Ovary (tissue), 9 donors: ENCODE results near the gene CEP85L. TPM values are rescaled to one million over a fixed set of nuclear protein-coding genes. Genes with fewer than 3 reads are reported as not detected.

Experiments
- DNase-seq, 5 donors: peaks; one replicate each; pipeline ENCODE4 v3.0.0-alpha.2; 2019 to 2020
- H3K27ac ChIP-seq, 2 donors: fragments of 200-600 bp; one replicate each; pipeline versions ENCODE4 v1.5.1 to v1.8.0; 2019 to 2022
- H3K27me3 ChIP-seq: fragments of 200-600 bp; one replicate; pipeline ENCODE4 v1.8.0; 2022
- H3K36me3 ChIP-seq: fragments of 200-600 bp; sonication (generic); one replicate; pipeline ENCODE4 v1.5.1; 2019
- H3K4me1 ChIP-seq: one replicate; pipeline ENCODE4 v1.8.1; 2013; ENCODE audit warnings: mild to moderate bottlenecking, moderate library complexity; ENCODE audit not compliant: insufficient read depth
- H3K4me3 ChIP-seq: fragments of 200-600 bp; sonication (generic); one replicate; pipeline ENCODE4 v1.5.1; 2017
- H3K9me3 ChIP-seq, 2 donors: fragments of 200-600 bp in 1 of 2; sonication (generic) in 1 of 2; one replicate each; pipeline versions ENCODE4 v1.5.1 to v1.8.1; 2013 to 2019; ENCODE audit warnings: mild to moderate bottlenecking in 1 of 2, moderate library complexity in 1 of 2
- EP300 ChIP-seq: sonication (generic); formaldehyde crosslinking; IDR thresholded peaks from one replicate; pipeline ENCODE4 v1.6.1; 2017; ENCODE audit warnings: antibody characterized with exemption
- POLR2A ChIP-seq: fragments of 450-650 bp; IDR thresholded peaks from one replicate; pipeline ENCODE4 v1.6.1; 2017; ENCODE audit warnings: antibody characterized with exemption, mild to moderate bottlenecking, moderate library complexity
- WGBS, 3 donors: extraction: QIAGEN DNeasy Blood & Tissue Kit in 1 of 3; methylation state at CpG; one replicate each; pipeline versions ENCODE4 v1.1.5 to v1.1.7; 2013 to 2017; 5-methylcytosine and 5-hydroxymethylcytosine counted together
- intact Hi-C, 4 donors: fragments of 100-400 bp; cut with DNase I; formaldehyde crosslinking; loops; one replicate each; pipeline versions ENCODE4 v1.11.0 to v1.15.1; 2022 to 2023
- polyA plus RNA-seq, 2 donors: library from polyadenylated mRNA; stranded (reverse); fragments of 200-250 nt in 1 of 2; fragments of 350-450 nt in 1 of 2; fragmentation: Illumina TruSeq in 1 of 2; extraction: RNeasy Lipid Tissue Mini Kit (QIAGEN cat#74804) in 1 of 2; gene quantifications; one replicate each; pipeline ENCODE4 v1.2.3, GENCODE V29; 2013 to 2014
- total RNA-seq, 7 donors: library from RNA; depleted of rRNA in 2 of 7; stranded (reverse); fragments of >200 nt in 2 of 7; fragmentation: NEBNext Ultra II Directional in 3 of 7; extraction: Animal tissue kit (Norgen Biotek cat#: 25700) in 3 of 7; gene quantifications; one replicate each; pipeline versions ENCODE4 v1.1.0 to v1.2.4, GENCODE V29; 2016 to 2023
- TF ChIP-seq, protein P1 (sequence below), 3 donors: fragments of 450-650 bp in 2 of 3; fragments of 200-600 bp in 1 of 3; IDR thresholded peaks; one replicate each; pipeline versions ENCODE4 v1.5.1 to v1.8.0; 2016 to 2022; ENCODE audit warnings: antibody characterized with exemption in 3 of 3, mild to moderate bottlenecking in 1 of 3
- donor health status: DM: no; HTN: no; CAD: no; lungs with moderate emphysema.
- donor health status: DM: no; HTN: no; CAD: no.
- donor health status: Bipolar disorder and iron deficiency.
- donor health status: DM: yes; HTN: yes; CAD: no.
- donor health status: DM: no; HTN: no; CAD: no.
- donor health status: DM: yes; HTN: yes; CAD: no.

Gene CEP85L
- total and polyA plus RNA-seq, 9 donors: 4.0 to 33.4 (median 24.3) TPM

DNA sequence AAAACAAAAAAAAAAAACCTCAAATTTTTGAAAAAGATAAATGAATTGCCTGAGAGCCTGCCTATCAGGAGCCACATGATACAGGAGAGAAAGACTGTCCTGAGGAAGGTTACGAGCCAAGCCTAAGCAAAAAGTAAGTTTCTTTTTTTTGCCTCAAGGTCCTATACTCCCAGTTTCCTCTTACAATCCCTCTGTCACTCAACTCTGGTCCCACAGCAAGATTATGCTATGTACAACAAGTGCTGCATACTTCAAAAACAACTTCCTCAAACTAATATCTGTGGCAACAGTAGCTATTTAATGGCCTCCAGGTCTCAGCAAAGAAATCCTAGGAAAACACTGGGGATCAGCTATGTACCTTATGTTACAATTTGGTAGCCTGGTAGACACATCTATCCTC, 56.5 kb downstream of the CEP85L start:
- WGBS, 3 donors: 88 to 100% (median 95%) methylated on average over 1 of the region's 1 CpG
- Histone ChIP-seq H3K4me3 (no peak overlapping the region), H3K9me3 (no peaks in the 10 kb centered on the region), H3K4me1 (peaks cover 1% of the 10 kb centered on the region), H3K27me3 (no peaks in the 10 kb centered on the region), H3K27ac (no peak overlapping the region), H3K36me3 (no peaks in the 10 kb centered on the region)
- intact Hi-C loops: no loop called here
- no peak for DNase-seq
- TF ChIP-seq EP300: no peak
- TF ChIP-seq, protein P1, sequence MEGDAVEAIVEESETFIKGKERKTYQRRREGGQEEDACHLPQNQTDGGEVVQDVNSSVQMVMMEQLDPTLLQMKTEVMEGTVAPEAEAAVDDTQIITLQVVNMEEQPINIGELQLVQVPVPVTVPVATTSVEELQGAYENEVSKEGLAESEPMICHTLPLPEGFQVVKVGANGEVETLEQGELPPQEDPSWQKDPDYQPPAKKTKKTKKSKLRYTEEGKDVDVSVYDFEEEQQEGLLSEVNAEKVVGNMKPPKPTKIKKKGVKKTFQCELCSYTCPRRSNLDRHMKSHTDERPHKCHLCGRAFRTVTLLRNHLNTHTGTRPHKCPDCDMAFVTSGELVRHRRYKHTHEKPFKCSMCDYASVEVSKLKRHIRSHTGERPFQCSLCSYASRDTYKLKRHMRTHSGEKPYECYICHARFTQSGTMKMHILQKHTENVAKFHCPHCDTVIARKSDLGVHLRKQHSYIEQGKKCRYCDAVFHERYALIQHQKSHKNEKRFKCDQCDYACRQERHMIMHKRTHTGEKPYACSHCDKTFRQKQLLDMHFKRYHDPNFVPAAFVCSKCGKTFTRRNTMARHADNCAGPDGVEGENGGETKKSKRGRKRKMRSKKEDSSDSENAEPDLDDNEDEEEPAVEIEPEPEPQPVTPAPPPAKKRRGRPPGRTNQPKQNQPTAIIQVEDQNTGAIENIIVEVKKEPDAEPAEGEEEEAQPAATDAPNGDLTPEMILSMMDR (IDR thresholded peaks at IDR 0.05): no peak
- no peak for TF ChIP-seq POLR2A

DNA sequence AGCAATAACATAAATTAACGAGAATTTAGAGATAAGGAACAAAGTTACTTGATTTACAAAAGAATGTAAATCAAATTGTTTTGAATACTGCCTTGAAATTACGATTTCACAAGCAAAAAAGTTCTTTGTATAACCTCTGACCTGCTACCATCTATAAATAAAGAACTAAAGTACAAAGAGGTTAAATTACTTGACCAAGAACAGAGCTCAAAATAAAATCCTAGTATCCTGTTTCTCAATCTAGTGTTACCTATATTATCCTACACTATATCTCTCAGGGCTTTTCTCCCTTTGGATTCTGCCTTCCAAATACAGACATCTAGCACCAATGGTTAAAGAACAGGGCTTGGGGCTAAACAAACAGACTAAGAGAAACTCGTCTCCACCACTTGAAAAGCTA, 59.5 kb downstream of the CEP85L start:
- no peak for DNase-seq
- Histone ChIP-seq H3K36me3 (no peaks in the 10 kb centered on the region), H3K4me3 (no peak overlapping the region), H3K9me3 (no peaks in the 10 kb centered on the region), H3K27ac (no peak overlapping the region), H3K4me1 (peaks cover 3% of the 10 kb centered on the region), H3K27me3 (no peaks in the 10 kb centered on the region)
- intact Hi-C loops: no loop called here
- WGBS, 3 donors: 14 to 23% (median 22%) methylated on average over 3 of the region's 3 CpGs
- TF ChIP-seq, protein P1 (IDR thresholded peaks at IDR 0.05): no peak
- no peak for TF ChIP-seq POLR2A
- TF ChIP-seq EP300: no peak

- Histone ChIP-seq H3K9me3 (no peaks in the 10 kb centered on the region), H3K4me1 (peaks cover 3% of the 10 kb centered on the region), H3K36me3 (no peaks in the 10 kb centered on the region), H3K4me3 (no peak overlapping the region), H3K27ac (no peak overlapping the region), H3K27me3 (no peaks in the 10 kb centered on the region)
- TF ChIP-seq POLR2A: no peak
- TF ChIP-seq, protein P1 (IDR thresholded peaks at IDR 0.05): no peak
- no peak for TF ChIP-seq EP300
- DNase-seq: no peak
- intact Hi-C loops: loop anchor here in 1 of 4 donors (10.0 kb wide), 1 partner anchor 195 kb away; no protein-coding TSS in a partner anchor
- WGBS, 3 donors: 50 to 56% (median 51%) methylated on average over 6 of the region's 6 CpGs
Measured at GRCh38 chr6:118589649-118590365, 61.6 kb downstream of the CEP85L start.

DNA sequence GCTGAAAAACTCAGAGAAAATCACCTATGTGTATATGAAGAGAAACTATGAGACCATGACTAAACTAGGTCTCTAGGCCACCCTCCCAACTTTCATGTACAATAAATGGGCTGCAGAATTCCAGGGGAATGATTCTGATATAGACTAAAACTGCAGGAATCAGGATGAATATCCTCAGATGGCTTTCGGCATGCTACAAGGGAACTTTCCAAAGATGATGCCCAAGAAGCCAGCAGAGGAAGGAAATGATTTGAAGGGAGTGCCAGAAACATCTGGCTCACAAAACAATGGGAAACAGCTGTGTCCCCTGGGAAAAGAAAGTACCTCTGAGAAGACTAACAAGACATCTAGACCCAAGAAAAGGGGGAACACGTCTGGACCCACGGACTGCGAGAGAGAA, 62.2 kb downstream of the CEP85L start:
- WGBS, 3 donors: 65 to 82% (median 74%) methylated on average over 4 of the region's 4 CpGs
- Histone ChIP-seq H3K27ac (no peak overlapping the region), H3K27me3 (no peaks in the 10 kb centered on the region), H3K4me3 (no peak overlapping the region), H3K4me1 (peaks cover 3% of the 10 kb centered on the region), H3K36me3 (no peaks in the 10 kb centered on the region), H3K9me3 (no peaks in the 10 kb centered on the region)
- DNase-seq: no peak
- TF ChIP-seq EP300 (no peak), POLR2A (no peak)
- TF ChIP-seq, protein P1 (IDR thresholded peaks at IDR 0.05): no peak
- intact Hi-C loops: loop anchor here in 1 of 4 donors (10.0 kb wide), 1 partner anchor 196 kb away; no protein-coding TSS in a partner anchor
